ENCODE data around the gene WDR81.

- no peak for TF ChIP-seq CTCF (IDR thresholded peaks at IDR 0.05)
- TF ChIP-seq POLR2A (IDR thresholded peaks at IDR 0.05; ENCODE audit: low read depth) = no peak
Observed at GRCh38 chr17:1724351-1724868, at the start of gene WDR81.
